B cell (primary cell): ENCODE data around the gene VPS13D.

Experiments
- EZH2 ChIP-seq: IDR thresholded peaks from 2 replicates; pipeline ENCODE4 v1.6.1; 2012; ENCODE audit warnings: borderline replicate concordance, low read depth, mild to moderate bottlenecking, moderate library complexity, low read length; ENCODE audit not compliant: insufficient read depth, poor library complexity, severe bottlenecking
- TF ChIP-seq, protein P1 (sequence below): fragments of 200-600 bp; IDR thresholded peaks from one replicate; pipeline ENCODE4 v1.8.0; 2022; ENCODE audit warnings: antibody characterized with exemption, mild to moderate bottlenecking

DNA sequence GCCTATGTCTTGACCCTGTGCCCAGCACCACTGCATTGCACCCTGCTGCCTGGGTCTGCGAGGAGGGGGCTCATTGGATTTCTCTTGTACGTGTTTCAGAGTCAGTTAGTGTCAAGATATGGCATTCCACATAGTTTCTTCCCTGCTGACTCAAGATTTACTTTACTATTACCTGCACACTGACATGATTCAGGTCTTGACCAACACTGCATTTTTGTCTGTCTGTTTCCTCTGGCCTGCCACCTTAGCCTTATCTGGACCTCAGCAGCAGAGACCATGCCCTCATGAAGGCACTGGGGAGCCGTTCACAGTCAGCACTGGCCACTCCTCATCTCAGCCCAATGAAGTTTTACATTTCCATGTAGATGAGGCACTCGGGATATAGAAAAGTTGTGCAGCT is 232.8 kb downstream of the VPS13D start:
- TF ChIP-seq, protein P1, sequence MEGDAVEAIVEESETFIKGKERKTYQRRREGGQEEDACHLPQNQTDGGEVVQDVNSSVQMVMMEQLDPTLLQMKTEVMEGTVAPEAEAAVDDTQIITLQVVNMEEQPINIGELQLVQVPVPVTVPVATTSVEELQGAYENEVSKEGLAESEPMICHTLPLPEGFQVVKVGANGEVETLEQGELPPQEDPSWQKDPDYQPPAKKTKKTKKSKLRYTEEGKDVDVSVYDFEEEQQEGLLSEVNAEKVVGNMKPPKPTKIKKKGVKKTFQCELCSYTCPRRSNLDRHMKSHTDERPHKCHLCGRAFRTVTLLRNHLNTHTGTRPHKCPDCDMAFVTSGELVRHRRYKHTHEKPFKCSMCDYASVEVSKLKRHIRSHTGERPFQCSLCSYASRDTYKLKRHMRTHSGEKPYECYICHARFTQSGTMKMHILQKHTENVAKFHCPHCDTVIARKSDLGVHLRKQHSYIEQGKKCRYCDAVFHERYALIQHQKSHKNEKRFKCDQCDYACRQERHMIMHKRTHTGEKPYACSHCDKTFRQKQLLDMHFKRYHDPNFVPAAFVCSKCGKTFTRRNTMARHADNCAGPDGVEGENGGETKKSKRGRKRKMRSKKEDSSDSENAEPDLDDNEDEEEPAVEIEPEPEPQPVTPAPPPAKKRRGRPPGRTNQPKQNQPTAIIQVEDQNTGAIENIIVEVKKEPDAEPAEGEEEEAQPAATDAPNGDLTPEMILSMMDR = no peak
- TF ChIP-seq EZH2 = no peak
